PC-9 (cell line): ENCODE results near the gene AKAP7. TPM values are rescaled to one million over a fixed set of nuclear protein-coding genes. Genes with fewer than 3 reads are reported as not detected.

ENCODE experiments used
- BruUV-seq: library from RNA; stranded (reverse); fragments of 400-500 nt; replicated peaks from 2 replicates; lab custom pipeline; 2021; lab: Mats Ljungman, UMichigan
- CTCF ChIA-PET: fragments of 300-600 bp; sonication (Branson Sonifier 250); formaldehyde crosslinking; loops from one replicate; lab custom pipeline; 2022; ENCODE audit warnings: antibody characterized with exemption; lab: Charles Lee
- POLR2A ChIA-PET: fragments of 300-600 bp; sonication (Branson Sonifier 250); formaldehyde crosslinking; loops from one replicate; lab custom pipeline; 2022; ENCODE audit warnings: antibody characterized with exemption; ENCODE audit not compliant: unreplicated experiment; lab: Charles Lee
- DNase-seq, 2 experiments: peaks; one replicate each; pipeline versions ENCODE4 v3.0.0 to v3.0.0-alpha.2; 2015 to 2022; ENCODE audit warnings: mixed read lengths in 1 of 2
- H2AFZ ChIP-seq: fragments of 200-600 bp; sonication (generic); 2 replicates; pipeline ENCODE4 v1.8.1; 2017; ENCODE audit warnings: antibody characterized with exemption
- H3F3A ChIP-seq: fragments of 200-600 bp; sonication (generic); 2 replicates; pipeline ENCODE4 v1.8.1; 2017; ENCODE audit warnings: antibody characterized with exemption, mild to moderate bottlenecking, low read depth; ENCODE audit not compliant: insufficient read depth
- H3K27ac ChIP-seq: fragments of 200-600 bp; sonication (generic); 2 replicates; pipeline ENCODE4 v1.6.1; 2016; ENCODE audit warnings: mixed run types
- H3K27me3 ChIP-seq: fragments of 200-600 bp; sonication (generic); 2 replicates; pipeline ENCODE4 v1.6.1; 2016; ENCODE audit warnings: low read depth, mixed run types; ENCODE audit not compliant: insufficient read depth
- H3K36me3 ChIP-seq: fragments of 200-600 bp; sonication (generic); 2 replicates; pipeline ENCODE4 v1.6.1; 2016; ENCODE audit warnings: low read depth, mixed run types
- H3K4me1 ChIP-seq: fragments of 200-600 bp; sonication (generic); replicated peaks from 2 replicates; pipeline ENCODE4 v1.6.1; 2016; ENCODE audit warnings: mixed run types; ENCODE audit not compliant: insufficient read depth
- H3K4me2 ChIP-seq: fragments of 200-600 bp; sonication (generic); 2 replicates; pipeline ENCODE4 v1.6.1; 2017; ENCODE audit warnings: mixed run types
- H3K4me3 ChIP-seq: fragments of 200-600 bp; sonication (generic); 2 replicates; pipeline ENCODE4 v1.6.1; 2016; ENCODE audit warnings: mixed run types
- H3K79me2 ChIP-seq: fragments of 200-600 bp; sonication (generic); 2 replicates; pipeline ENCODE4 v1.6.1; 2017; ENCODE audit warnings: low read depth, mixed run types
- H3K9me2 ChIP-seq: fragments of 200-600 bp; sonication (generic); 2 replicates; pipeline ENCODE4 v1.8.1; 2017; ENCODE audit warnings: mild to moderate bottlenecking; ENCODE audit not compliant: insufficient read depth
- H3K9me3 ChIP-seq: fragments of 200-600 bp; sonication (generic); 2 replicates; pipeline ENCODE4 v1.8.1; 2016; ENCODE audit warnings: low read depth; ENCODE audit not compliant: insufficient read depth
- H4K20me1 ChIP-seq: fragments of 200-600 bp; sonication (generic); 2 replicates; pipeline ENCODE4 v1.8.1; 2017; ENCODE audit not compliant: insufficient read depth
- CTCF ChIP-seq: fragments of 200-600 bp; sonication (generic); conservative IDR thresholded peaks from 2 replicates; pipeline ENCODE4 v1.6.1; 2017; ENCODE audit warnings: mixed run types, antibody characterized with exemption, mild to moderate bottlenecking, moderate library complexity
- EZH2 ChIP-seq: fragments of 200-600 bp; sonication (generic); IDR thresholded peaks from 2 replicates; pipeline ENCODE4 v1.8.0; 2017; ENCODE audit warnings: antibody characterized with exemption, low read depth
- intact Hi-C: fragments of 100-400 bp; cut with micrococcal nuclease; formaldehyde crosslinking; loops from one replicate; pipeline ENCODE4 v1.10.0; 2022; ENCODE audit not compliant: unreplicated experiment
- total RNA-seq: library from RNA; stranded (reverse); gene quantifications from 2 replicates; pipeline ENCODE4 v1.2.3, GENCODE V29; 2021

AKAP7 gene
- total RNA-seq, 1 experiment from 2014 or later, result 3.8 TPM

DNA sequence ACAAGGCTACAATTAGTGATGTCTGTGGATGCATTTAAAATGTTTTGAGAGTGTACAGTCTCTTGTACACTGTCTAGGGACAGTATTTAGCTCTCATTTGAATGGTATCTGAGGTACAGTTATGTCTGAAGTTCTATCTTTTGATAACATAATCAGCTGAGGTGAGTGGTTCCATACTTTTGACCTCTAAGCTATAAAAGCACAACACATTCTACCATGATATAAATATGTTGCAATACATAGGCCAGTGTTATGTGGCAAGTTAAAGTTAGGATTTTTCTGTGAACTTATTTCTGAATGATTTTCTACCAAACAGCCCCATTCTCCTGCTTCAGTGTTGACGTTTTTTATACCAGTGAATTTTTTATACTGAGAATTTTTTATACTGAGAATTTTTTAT, 77.6 kb downstream of the AKAP7 start:
- BruUV-seq, result no TSS peak
- DNase-seq, result no peak
- ChIA-PET POLR2A (interaction anchor here (0.7 kb wide), 1 partner anchor 287 kb away, joined by 8 read pairs; no protein-coding TSS in a partner anchor), CTCF (no interaction called here)
- Histone ChIP-seq H4K20me1 (no peaks in the 10 kb centered on the region), H3K36me3 (no peaks in the 10 kb centered on the region), H3K27ac (no peak overlapping the region), H3K79me2 (no peaks in the 10 kb centered on the region), H3F3A (no peaks in the 10 kb centered on the region), H2AFZ (no peak overlapping the region), H3K4me2 (no peak overlapping the region), H3K9me3 (no peaks in the 10 kb centered on the region), H3K27me3 (no peaks in the 10 kb centered on the region), H3K9me2 (no peaks in the 10 kb centered on the region), H3K4me1 (no peaks in the 10 kb centered on the region), H3K4me3 (no peak overlapping the region)
- intact Hi-C loops, result no loop called here
- no peak for TF ChIP-seq EZH2

- Histone ChIP-seq H3F3A (no peaks in the 10 kb centered on the region), H3K4me1 (no peaks in the 10 kb centered on the region), H3K4me2 (no peak overlapping the region), H3K4me3 (no peak overlapping the region), H3K9me2 (no peaks in the 10 kb centered on the region), H3K27me3 (no peaks in the 10 kb centered on the region), H3K9me3 (no peaks in the 10 kb centered on the region), H3K27ac (no peak overlapping the region), H3K36me3 (no peaks in the 10 kb centered on the region), H3K79me2 (no peaks in the 10 kb centered on the region), H4K20me1 (no peaks in the 10 kb centered on the region), H2AFZ (no peak overlapping the region)
- no TSS peak for BruUV-seq
- POLR2A ChIA-PET, result no interaction called here
- no peak for TF ChIP-seq EZH2
- no peak for TF ChIP-seq CTCF
- DNase-seq, result no peak
- CTCF ChIA-PET, result no interaction called here
- intact Hi-C loops, result no loop called here
These were observed 78.3 kb downstream of the AKAP7 start for GRCh38 chr6:131213501-131213990.

DNA sequence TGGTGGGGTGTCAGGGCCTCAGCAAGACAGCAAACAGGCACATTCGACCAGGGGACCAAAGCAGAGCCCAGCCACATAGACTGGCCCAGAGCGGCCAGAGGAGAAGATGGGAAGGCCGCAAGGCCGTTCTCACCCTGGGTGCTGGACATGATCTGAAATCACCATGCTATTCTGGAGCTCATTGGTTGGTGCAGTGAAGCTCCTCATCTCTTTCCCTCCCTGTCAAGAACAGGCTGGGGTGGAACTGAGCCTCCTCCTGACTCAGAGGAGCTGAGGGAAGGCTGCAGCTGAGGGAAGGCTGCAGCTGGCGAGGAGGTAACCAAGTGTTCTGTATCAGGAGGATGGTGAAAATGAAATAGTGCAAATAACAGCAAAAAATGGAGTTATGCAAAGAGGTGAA, 80.0 kb downstream of the AKAP7 start:
- DNase-seq, result no peak
- H4K20me1 ChIP-seq, result no peaks in the 10 kb centered on the region
- ChIA-PET CTCF (no interaction called here), POLR2A (no interaction called here)
- no peaks in the 10 kb centered on the region for H3K9me3 ChIP-seq
- intact Hi-C loops, result no loop called here
- BruUV-seq, result no TSS peak
- TF ChIP-seq CTCF, result no peak
- TF ChIP-seq EZH2, result no peak
- no peak overlapping the region for H2AFZ ChIP-seq
- no peak overlapping the region for H3K4me2 ChIP-seq
- no peaks in the 10 kb centered on the region for H3K4me1 ChIP-seq
- no peaks in the 10 kb centered on the region for H3K27me3 ChIP-seq
- no peaks in the 10 kb centered on the region for H3K36me3 ChIP-seq
- H3K27ac ChIP-seq, result no peak overlapping the region
- no peaks in the 10 kb centered on the region for H3K9me2 ChIP-seq
- no peaks in the 10 kb centered on the region for H3K79me2 ChIP-seq
- H3F3A ChIP-seq, result no peaks in the 10 kb centered on the region
- no peak overlapping the region for H3K4me3 ChIP-seq

- H4K20me1 ChIP-seq, result no peaks in the 10 kb centered on the region
- H3K36me3 ChIP-seq, result no peaks in the 10 kb centered on the region
- ChIA-PET CTCF (no interaction called here), POLR2A (no interaction called here)
- H3F3A ChIP-seq, result no peaks in the 10 kb centered on the region
- H3K4me3 ChIP-seq, result no peak overlapping the region
- no peaks in the 10 kb centered on the region for H3K79me2 ChIP-seq
- H3K4me1 ChIP-seq, result no peaks in the 10 kb centered on the region
- no peak overlapping the region for H2AFZ ChIP-seq
- no peaks in the 10 kb centered on the region for H3K9me2 ChIP-seq
- no TSS peak for BruUV-seq
- no peak overlapping the region for H3K4me2 ChIP-seq
- no peak for DNase-seq
- H3K9me3 ChIP-seq, result no peaks in the 10 kb centered on the region
- intact Hi-C loops, result no loop called here
- H3K27ac ChIP-seq, result no peak overlapping the region
- TF ChIP-seq EZH2, result no peak
- TF ChIP-seq CTCF, result no peak
- H3K27me3 ChIP-seq, result no peaks in the 10 kb centered on the region
These were observed 81.0 kb downstream of the AKAP7 start for GRCh38 chr6:131216246-131216645.
